ENCODE results near the gene CEP152.
"Not testable (repeated sequence)": the region's sequence is repeated elsewhere in the genome, so short reads cannot be mapped to it uniquely, and the experiment has no call there.

Gene CEP152

GRCh38 chr15:48802867-48803266, 8.0 kb downstream of the CEP152 start:
- DNase-seq: no peak

GRCh38 chr15:48802257-48802656, 8.6 kb downstream of the CEP152 start:
- DNase-seq: no peak

GRCh38 chr15:48800811-48801455, 9.9 kb downstream of the CEP152 start:
- DNase-seq: no peak

GRCh38 chr15:48800245-48800644, 10.6 kb downstream of the CEP152 start:
- DNase-seq: no peak

- peak; percentile 72 for DNase-seq
Measured at GRCh38 chr15:48798319-48798718, 12.6 kb downstream of the CEP152 start.

GRCh38 chr15:48796930-48797329, 13.9 kb downstream of the CEP152 start:
- no peak for DNase-seq

GRCh38 chr15:48796521-48796920, 14.3 kb downstream of the CEP152 start:
- no peak for DNase-seq

- DNase-seq: no peak
Measured at GRCh38 chr15:48795901-48796300, 15.0 kb downstream of the CEP152 start.

GRCh38 chr15:48794697-48795134, 16.2 kb downstream of the CEP152 start:
- DNase-seq: no peak

- DNase-seq: no peak
Measured at GRCh38 chr15:48792408-48792807, 18.5 kb downstream of the CEP152 start.

GRCh38 chr15:48790466-48791115, 20.3 kb downstream of the CEP152 start:
- not testable (repeated sequence) for DNase-seq

GRCh38 chr15:48785712-48786111, 25.2 kb downstream of the CEP152 start:
- DNase-seq: no peak

- DNase-seq: no peak
Measured at GRCh38 chr15:48785195-48785594, 25.7 kb downstream of the CEP152 start.

GRCh38 chr15:48784756-48785155, 26.1 kb downstream of the CEP152 start:
- DNase-seq: no peak

- DNase-seq: no peak
Measured at GRCh38 chr15:48782911-48783310, 28.0 kb downstream of the CEP152 start.

GRCh38 chr15:48781481-48782081, 29.3 kb downstream of the CEP152 start:
- DNase-seq: no peak

GRCh38 chr15:48781017-48781416, 29.9 kb downstream of the CEP152 start:
- DNase-seq: no peak

- DNase-seq: no peak
Measured at GRCh38 chr15:48778331-48778730, 32.5 kb downstream of the CEP152 start.

GRCh38 chr15:48777645-48778330, 33.1 kb downstream of the CEP152 start:
- DNase-seq: no peak

- no peak for DNase-seq
Measured at GRCh38 chr15:48775546-48775945, 35.3 kb downstream of the CEP152 start.

GRCh38 chr15:48774484-48774883, 36.4 kb downstream of the CEP152 start:
- no peak for DNase-seq

- no peak for DNase-seq
Measured at GRCh38 chr15:48766196-48766595, 44.7 kb downstream of the CEP152 start.

- DNase-seq: no peak
Measured at GRCh38 chr15:48765022-48765421, 45.8 kb downstream of the CEP152 start.
